ENCODE results near the gene PRIMA1.

PRIMA1 gene

DNA sequence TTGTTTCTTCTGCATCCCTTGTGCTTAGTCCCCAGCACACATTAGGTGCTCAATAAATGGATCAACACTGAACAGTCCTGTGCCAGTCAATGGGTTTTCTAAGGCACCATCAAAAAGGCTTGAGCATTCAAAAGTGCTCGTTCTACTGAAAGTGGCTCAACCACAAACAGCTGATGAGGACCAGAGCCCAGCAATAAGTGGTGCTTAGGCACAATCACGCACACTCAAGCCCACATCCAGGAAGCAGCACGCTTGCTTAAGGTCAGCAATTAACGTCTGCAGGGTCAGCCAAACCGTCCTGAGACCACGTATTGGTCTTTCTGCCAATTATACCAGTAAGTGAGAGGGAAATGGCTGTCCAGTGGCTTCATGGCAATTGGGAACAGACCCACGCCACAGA lies 56.5 kb downstream of the PRIMA1 start:
- DNase-seq (ENCODE audit: low read depth, low spot score), result no peak

DNA sequence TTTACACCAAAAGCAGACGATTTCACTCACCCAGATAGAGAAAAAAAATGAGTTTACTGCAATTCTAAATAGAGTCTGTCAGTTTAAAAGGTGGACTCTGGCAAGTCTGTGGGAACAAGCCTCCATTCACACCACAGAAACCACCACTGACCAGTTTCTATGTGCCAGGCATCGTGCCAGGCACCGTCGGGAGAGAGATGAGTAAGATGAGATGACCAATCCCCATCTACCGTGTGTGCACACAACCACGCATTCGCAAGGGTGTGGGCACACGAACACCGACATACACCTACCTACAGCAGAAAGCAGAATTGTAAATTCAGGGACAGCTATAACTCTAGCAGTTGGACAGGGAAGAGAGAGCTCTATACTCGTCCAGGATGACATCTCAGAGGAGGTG lies 58.3 kb downstream of the PRIMA1 start:
- DNase-seq (ENCODE audit: low read depth, low spot score), result peak; percentile 21

GRCh38 chr14:93728651-93729016 lies 59.7 kb downstream of the PRIMA1 start:
- no peak for DNase-seq (ENCODE audit: low read depth, low spot score)

DNA sequence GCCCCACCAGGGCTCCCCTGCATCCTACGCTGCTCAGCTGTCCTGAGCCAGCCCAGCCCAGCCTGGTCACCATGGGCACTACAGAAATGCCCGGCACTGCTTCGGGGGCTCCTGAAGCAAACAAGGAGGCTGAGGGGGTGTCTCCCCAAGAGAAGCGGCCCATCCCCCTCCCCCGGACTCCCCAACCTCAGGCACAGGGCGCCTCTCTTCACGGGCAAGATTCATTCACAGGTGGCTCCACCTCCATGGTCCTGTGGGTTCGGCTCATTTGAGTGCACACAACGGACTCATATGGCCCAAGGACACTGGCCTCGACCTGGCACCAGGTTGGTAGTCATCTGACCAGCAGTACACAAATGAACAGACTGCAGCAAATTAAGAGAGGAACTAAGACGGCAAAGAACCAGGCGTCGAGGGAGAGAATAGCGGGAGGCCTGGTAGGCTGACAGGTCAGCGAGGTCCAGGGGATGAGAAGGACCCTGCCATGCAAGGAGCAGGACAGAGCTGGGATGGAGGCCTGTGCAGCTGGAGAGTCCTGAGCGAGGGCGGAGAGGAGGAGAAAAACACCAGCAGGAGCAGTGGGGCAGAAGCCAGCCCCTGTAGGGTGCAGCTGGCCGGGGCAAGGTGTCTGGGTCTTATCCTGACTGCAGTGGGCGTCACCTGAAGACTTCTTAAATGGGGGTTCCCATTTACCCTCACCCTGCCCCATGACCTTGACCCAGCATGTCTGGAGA lies 60.2 kb downstream of the PRIMA1 start:
- no peak for DNase-seq (ENCODE audit: low read depth, low spot score)

DNA sequence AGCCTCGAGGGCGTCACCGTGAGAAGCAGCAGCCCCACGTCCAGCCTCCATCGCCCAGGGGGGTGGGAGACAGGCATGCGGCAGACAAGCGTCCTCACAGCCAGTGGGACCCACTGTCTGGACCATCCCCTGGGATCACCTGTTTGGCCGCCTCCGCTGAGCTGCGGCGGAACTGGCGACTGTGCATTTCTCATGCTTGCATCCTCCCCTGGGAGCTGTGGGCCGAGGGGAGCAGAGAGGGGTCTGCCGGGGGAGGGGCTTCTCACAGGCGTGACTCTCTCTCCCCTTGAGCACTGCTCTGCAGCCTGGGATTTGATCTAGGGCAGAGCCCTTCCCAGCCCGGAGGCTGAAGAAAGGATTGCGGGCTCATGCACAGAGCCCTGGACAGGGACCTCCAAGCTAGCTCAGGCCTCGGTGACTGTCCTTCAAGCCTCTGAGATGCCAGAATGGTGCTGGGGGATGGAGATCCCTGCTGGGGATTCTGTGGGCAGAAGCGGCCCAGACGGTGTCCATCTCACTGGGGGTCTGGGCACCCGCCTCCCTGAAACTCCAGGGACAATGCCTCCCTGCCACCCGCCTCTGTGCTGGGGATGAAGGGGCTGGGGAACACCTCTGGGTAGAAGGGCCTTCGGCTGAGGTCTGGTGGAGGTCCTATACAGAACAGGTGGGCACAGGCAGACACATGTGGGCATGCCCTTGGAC lies 61.1 kb downstream of the PRIMA1 start:
- DNase-seq (ENCODE audit: low read depth, low spot score), result no peak

GRCh38 chr14:93725993-93726392 lies 62.3 kb downstream of the PRIMA1 start:
- DNase-seq (ENCODE audit: low read depth, low spot score), result no peak

- DNase-seq (ENCODE audit: low read depth, low spot score), result no peak
These were observed 63.2 kb downstream of the PRIMA1 start for GRCh38 chr14:93725002-93725582.

- no peak for DNase-seq (ENCODE audit: low read depth, low spot score)
These were observed 65.3 kb downstream of the PRIMA1 start for GRCh38 chr14:93723001-93723400.

DNA sequence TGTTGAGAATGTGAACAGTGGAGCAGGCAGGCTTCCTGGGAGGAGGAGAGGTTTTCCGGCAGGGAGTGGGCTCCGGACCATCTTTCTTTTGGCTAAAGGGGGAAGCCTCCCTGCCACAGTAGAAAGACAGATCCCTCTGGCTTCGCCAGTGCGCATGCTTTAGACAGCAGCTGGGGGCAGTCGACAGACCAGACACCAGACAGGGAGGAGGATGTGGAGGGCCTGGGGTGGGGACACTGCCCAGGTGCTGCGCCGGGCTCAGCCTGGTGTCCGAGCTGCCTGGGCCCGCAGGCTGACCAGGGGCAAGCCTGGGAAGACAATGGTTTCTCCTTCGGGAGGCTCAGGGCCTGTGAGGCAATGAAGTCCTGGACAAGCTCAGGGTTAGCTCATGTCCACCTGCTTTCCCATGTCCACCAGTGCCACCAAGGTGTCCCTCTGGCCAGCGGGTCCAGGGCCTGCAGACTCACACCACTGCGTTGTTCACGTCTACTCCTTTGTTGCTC lies 67.3 kb downstream of the PRIMA1 start:
- DNase-seq (ENCODE audit: low read depth, low spot score), result no peak

- DNase-seq (ENCODE audit: low read depth, low spot score), result no peak
These were observed 68.0 kb downstream of the PRIMA1 start for GRCh38 chr14:93720076-93720815.

DNA sequence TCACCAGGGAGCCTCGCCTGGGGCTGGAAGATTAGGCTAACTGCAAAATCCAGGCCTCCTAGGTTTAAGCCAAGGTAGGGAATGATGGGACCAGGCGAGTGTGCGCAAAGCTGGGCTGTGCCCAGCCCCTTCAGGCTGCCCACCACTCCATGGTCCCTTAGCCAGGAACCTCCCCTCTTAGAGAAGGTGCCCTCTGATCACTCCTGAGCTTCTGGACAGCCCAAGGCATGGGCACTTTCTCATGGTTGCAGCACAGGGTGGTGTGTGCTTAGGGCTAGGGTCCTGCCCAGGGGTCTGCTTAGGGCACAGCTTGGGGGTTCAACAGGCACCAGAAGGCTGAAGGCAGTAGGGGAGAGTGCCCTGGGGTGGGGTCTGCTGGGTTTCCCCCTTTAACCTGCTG lies 69.0 kb downstream of the PRIMA1 start:
- DNase-seq (ENCODE audit: low read depth, low spot score), result no peak

GRCh38 chr14:93717668-93718320 lies 70.5 kb downstream of the PRIMA1 start:
- DNase-seq (ENCODE audit: low read depth, low spot score), result no peak

GRCh38 chr14:93716746-93717667 lies 71.3 kb downstream of the PRIMA1 start:
- no peak for DNase-seq (ENCODE audit: low read depth, low spot score)

GRCh38 chr14:93716002-93716745 lies 72.1 kb downstream of the PRIMA1 start:
- no peak for DNase-seq (ENCODE audit: low read depth, low spot score)

GRCh38 chr14:93715279-93715927 lies 72.9 kb downstream of the PRIMA1 start:
- DNase-seq (ENCODE audit: low read depth, low spot score), result no peak

GRCh38 chr14:93714605-93715004 lies 73.7 kb downstream of the PRIMA1 start:
- DNase-seq (ENCODE audit: low read depth, low spot score), result no peak

DNA sequence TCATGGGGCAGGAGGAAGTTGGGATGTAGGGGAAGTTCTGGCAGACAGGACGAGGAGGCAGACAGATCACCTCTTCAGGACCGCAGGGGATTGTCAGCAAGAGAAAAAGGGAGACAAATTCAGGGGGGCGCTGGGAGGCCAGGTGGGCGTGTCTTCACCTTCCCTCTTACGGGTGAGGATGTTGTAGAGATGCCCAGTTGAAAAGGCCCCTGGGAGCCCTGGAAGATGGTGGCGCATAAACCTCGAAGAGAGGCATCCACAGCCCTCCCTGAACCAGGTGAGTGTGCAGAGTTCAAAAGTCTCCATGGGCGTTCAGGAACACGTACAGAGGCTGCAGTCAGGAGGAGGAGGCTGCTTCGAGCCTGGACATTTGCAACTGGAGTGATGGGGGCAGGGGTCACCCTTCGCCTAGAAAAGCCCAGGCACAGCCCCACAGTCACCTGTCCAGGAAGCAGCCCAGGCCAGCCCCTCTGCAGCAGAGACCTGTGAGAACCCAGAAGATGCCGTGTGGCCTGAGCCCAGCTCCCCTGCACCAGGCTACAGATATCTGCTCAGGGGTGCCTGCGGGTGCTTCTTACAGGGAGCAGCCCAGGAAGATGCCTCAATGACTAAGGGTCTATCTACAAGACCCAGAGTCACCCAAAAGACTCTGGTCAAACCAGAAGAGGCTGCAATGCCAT lies 74.4 kb downstream of the PRIMA1 start:
- DNase-seq (ENCODE audit: low read depth, low spot score), result no peak

DNA sequence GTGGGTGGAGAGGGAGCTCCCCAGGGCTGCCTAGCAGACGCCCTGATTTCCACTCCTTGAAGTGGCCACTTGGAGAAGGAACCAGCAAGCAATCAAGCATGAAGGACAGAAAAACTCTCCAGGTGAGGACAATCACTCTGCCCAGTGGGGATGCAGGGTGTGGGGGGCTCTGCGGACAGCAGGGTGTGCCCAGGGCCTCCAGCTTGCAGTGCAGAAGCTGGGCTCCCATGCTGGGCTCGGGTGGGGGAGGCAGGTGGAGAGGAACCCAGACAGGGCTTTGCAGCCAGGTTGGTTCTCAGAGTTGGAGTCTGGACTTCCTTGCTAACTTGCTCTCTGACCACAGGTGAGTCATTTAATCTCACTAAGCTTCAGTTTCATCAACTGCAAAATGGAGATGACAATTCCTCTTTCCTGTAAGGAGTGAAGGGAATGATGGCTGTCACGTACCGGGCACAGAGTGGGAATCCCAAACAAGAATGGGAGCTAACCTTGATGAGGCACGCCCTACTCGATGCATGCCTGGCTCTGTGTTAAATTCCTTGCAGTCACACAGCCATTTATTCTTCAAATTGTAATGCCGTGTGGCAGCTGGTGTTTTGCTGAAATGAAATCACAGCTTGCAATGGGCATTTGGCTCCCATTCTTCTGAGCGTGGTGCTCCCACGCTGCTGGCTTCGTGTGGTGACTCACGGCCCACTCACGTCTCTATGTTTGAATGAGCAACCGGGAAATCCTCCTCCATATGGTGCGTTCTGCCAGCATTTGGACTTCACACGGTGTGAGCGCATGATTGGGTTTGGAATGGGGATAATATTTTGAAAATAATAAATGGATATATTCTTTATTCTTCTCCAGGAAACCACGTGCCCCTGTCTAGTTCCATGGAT lies 75.2 kb downstream of the PRIMA1 start:
- peak; percentile 11 for DNase-seq (ENCODE audit: low read depth, low spot score)

Data from astrocyte of the hippocampus (primary cell).